ENCODE data around the gene RXRB. TPM values are rescaled to one million over a fixed set of nuclear protein-coding genes. Genes with fewer than 3 reads are reported as not detected.

The RXRB gene
- polyA plus RNA-seq, 2 of the 4 experiments (the other 2 are of a cell fraction): 15.6 to 20.3 TPM

DNA sequence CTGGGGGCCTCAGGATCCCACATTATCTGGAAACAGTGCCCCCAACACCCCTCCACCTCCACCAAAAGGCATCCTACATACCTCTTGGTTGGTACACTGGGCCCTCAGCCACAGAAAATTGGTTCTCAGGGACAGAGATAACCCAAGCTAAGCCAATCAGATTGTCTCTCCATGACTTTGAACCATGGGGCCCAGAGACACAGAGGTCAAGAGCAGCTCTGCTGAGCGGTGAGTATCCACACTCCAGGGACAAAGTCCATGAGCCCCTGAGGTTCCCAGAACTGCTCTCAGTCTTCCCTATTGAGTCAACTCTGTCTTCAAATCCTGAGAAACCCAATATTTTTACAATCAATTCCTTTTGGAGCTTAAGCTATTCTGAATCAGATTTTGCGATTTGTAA is 43.5 kb downstream of the RXRB start:
- no peak for FAIRE-seq
- WGBS (ENCODE audit: missing lambda C conversion rate): 83% methylated on average over 2 of the region's 2 CpGs
- no peak overlapping the region for H3K4me3 ChIP-seq
- no peak overlapping the region for H3K27ac ChIP-seq
- DNase-seq (ENCODE audit: low read depth in 1 of 2, low spot score in 1 of 2): no peak
- ChIA-PET POLR2A (no interaction called here), CTCF (interaction anchor here (0.7 to 1.5 kb wide), 7 partner anchors 15 to 319 kb away, joined by 3 to 5 read pairs (median 3); partner anchors contain the start of gene TAP2)
- H3K4me1 ChIP-seq: peaks cover 8% of the 10 kb centered on the region; the same call in 2 of the 3 replicates
- ATAC-seq: no peak
- no peaks in the 10 kb centered on the region for H3K9me3 ChIP-seq
- H3K4me2 ChIP-seq: no peak overlapping the region
- TF ChIP-seq SMC3 (IDR thresholded peaks at IDR 0.05) (no peak), EHMT2 (IDR thresholded peaks at IDR 0.05; ENCODE audit: low read depth) (no peak), CBX8 (IDR thresholded peaks at IDR 0.05) (no peak), GATA3 (IDR thresholded peaks at IDR 0.05; ENCODE audit: borderline replicate concordance) (no peak)

DNA sequence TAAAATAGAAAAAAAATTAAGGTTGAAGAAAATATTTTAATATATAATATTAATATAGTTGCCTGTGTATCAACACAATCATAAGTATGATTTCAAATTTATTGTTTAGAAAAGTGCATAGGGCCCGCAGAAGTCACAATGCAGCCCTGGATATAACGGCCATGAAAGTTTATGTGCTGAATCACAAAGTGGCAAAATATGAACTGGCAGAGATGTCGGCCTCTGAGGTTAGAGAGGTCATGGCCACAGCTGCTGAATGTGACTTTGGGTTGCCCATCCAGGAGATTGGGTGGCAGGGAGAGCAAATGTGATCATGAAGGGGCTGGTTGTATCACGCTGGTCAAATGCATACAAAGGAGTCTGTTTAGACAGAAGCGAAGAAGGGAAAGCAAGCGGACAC is 43.9 kb downstream of the RXRB start:
- CTCF ChIA-PET: interaction anchor here (1.0 to 1.5 kb wide), 3 partner anchors 16 to 172 kb away, joined by 3 read pairs; no protein-coding TSS in a partner anchor

DNA sequence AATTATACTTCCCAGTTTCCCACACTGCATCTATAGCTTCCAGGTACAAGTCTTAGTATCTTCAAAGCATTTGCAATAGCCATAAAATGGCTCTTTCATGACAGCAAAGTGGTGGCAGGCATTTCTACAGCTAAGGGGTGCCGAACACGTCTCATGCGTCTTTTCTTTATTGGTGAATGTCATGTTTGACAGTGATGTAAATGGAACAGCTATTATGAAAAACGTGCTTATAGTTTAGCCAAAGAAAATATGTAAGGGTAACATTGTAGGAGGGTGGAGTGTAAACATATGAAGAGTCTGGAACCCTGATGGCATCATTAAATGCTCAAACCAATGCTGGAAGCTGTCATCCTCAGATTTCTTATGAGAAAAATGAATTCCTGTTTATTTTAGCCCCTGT is 46.1 kb downstream of the RXRB start:
- Histone ChIP-seq H3K4me1 (no peaks in the 10 kb centered on the region), H3K4me2 (no peak overlapping the region), H3K4me3 (no peak overlapping the region), H3K27ac (no peak overlapping the region), H3K9me3 (no peaks in the 10 kb centered on the region)
- ChIA-PET CTCF (interaction anchor here (0.8 to 1.7 kb wide), 6 partner anchors 18 to 169 kb away, joined by 3 to 9 read pairs (median 4); no protein-coding TSS in a partner anchor), POLR2A (no interaction called here)
- no peak for FAIRE-seq
- 44% methylated on average over 4 of the region's 4 CpGs for WGBS (ENCODE audit: missing lambda C conversion rate)
- DNase-seq (ENCODE audit: low read depth in 1 of 2, low spot score in 1 of 2): no peak
- TF ChIP-seq FOXS1 (CRISPR knock-in tag; IDR thresholded peaks at IDR 0.05) (no peak), MAZ (IDR thresholded peaks at IDR 0.05; ENCODE audit: borderline replicate concordance, low read depth, low read length) (no peak), RFX5 (IDR thresholded peaks at IDR 0.05) (no peak), HEYL (CRISPR knock-in tag; IDR thresholded peaks at IDR 0.05) (no peak), CHD2 (IDR thresholded peaks at IDR 0.05; ENCODE audit: low read length, partially characterized antibody) (no peak), ZFP36 (IDR thresholded peaks at IDR 0.05; ENCODE audit: borderline replicate concordance, partially characterized antibody) (no peak), POLR2A (IDR thresholded peaks at IDR 0.05; ENCODE audit: low read length) (no peak), KDM1A (IDR thresholded peaks at IDR 0.05; ENCODE audit: low read depth) (no peak), RCOR1 (IDR thresholded peaks at IDR 0.05; ENCODE audit: low read depth, low read length) (no peak), NR3C1 (IDR thresholded peaks at IDR 0.05) (no peak), KDM5A (IDR thresholded peaks at IDR 0.05) (no peak), MYC (IDR thresholded peaks at IDR 0.05; ENCODE audit: borderline replicate concordance, low read length) (no peak), GATA3 (IDR thresholded peaks at IDR 0.05; ENCODE audit: borderline replicate concordance) (no peak), NFE2L2 (conservative IDR thresholded peaks at IDR 0.05; ENCODE audit: low read length) (no peak), CHD4 (IDR thresholded peaks at IDR 0.05; ENCODE audit: borderline replicate concordance) (no peak), CBX2 (IDR thresholded peaks at IDR 0.05; ENCODE audit: borderline replicate concordance, low read depth) (no peak)
- TF ChIP-seq, protein P1, sequence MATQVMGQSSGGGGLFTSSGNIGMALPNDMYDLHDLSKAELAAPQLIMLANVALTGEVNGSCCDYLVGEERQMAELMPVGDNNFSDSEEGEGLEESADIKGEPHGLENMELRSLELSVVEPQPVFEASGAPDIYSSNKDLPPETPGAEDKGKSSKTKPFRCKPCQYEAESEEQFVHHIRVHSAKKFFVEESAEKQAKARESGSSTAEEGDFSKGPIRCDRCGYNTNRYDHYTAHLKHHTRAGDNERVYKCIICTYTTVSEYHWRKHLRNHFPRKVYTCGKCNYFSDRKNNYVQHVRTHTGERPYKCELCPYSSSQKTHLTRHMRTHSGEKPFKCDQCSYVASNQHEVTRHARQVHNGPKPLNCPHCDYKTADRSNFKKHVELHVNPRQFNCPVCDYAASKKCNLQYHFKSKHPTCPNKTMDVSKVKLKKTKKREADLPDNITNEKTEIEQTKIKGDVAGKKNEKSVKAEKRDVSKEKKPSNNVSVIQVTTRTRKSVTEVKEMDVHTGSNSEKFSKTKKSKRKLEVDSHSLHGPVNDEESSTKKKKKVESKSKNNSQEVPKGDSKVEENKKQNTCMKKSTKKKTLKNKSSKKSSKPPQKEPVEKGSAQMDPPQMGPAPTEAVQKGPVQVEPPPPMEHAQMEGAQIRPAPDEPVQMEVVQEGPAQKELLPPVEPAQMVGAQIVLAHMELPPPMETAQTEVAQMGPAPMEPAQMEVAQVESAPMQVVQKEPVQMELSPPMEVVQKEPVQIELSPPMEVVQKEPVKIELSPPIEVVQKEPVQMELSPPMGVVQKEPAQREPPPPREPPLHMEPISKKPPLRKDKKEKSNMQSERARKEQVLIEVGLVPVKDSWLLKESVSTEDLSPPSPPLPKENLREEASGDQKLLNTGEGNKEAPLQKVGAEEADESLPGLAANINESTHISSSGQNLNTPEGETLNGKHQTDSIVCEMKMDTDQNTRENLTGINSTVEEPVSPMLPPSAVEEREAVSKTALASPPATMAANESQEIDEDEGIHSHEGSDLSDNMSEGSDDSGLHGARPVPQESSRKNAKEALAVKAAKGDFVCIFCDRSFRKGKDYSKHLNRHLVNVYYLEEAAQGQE (IDR thresholded peaks at IDR 0.05): no peak
- no peak for ATAC-seq

More for the DNA sequence above, 43.9 kb downstream of the RXRB start:
- TF ChIP-seq RNF2 (IDR thresholded peaks at IDR 0.05; ENCODE audit: borderline replicate concordance, low read depth): no peak
- TF ChIP-seq, protein P2, sequence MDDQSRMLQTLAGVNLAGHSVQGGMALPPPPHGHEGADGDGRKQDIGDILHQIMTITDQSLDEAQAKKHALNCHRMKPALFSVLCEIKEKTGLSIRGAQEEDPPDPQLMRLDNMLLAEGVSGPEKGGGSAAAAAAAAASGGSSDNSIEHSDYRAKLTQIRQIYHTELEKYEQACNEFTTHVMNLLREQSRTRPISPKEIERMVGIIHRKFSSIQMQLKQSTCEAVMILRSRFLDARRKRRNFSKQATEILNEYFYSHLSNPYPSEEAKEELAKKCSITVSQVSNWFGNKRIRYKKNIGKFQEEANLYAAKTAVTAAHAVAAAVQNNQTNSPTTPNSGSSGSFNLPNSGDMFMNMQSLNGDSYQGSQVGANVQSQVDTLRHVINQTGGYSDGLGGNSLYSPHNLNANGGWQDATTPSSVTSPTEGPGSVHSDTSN (IDR thresholded peaks at IDR 0.05): no peak
- no peak overlapping the region for H3K4me2 ChIP-seq
- peaks cover 7% of the 10 kb centered on the region; the same call in 2 of the 3 replicates for H3K4me1 ChIP-seq
- POLR2A ChIA-PET: no interaction called here
- H3K27ac ChIP-seq: no peak overlapping the region
- no peaks in the 10 kb centered on the region for H3K9me3 ChIP-seq
- WGBS (ENCODE audit: missing lambda C conversion rate): 62% methylated on average over 6 of the region's 6 CpGs
- no peak overlapping the region for H3K4me3 ChIP-seq
- FAIRE-seq (no peak), DNase-seq (ENCODE audit: low read depth in 1 of 2, low spot score in 1 of 2) (no peak), ATAC-seq (no peak)

Data from A549 (cell line).